MM.1S (cell line): ENCODE data around the gene BEAN1.

Source experiments
- DNase-seq: peaks from one replicate; pipeline ENCODE4 v3.0.0-alpha.2; 2015
- H2AFZ ChIP-seq: fragments of 300-600 bp; sonication (generic); 2 replicates; pipeline ENCODE4 v1.6.0; 2016; ENCODE audit warnings: antibody characterized with exemption, low read length
- H3F3A ChIP-seq: fragments of 300-600 bp; sonication (generic); 2 replicates; pipeline ENCODE4 v1.6.1; 2016; ENCODE audit warnings: mild to moderate bottlenecking, antibody characterized with exemption, low read length, moderate library complexity, mixed read lengths; ENCODE audit not compliant: insufficient read depth
- H3K27ac ChIP-seq: fragments of 300-600 bp; sonication (generic); 2 replicates; pipeline ENCODE4 v1.5.1; 2016; ENCODE audit warnings: mild to moderate bottlenecking, low read length
- H3K27me3 ChIP-seq: fragments of 300-600 bp; sonication (generic); replicated peaks from 2 replicates; pipeline ENCODE4 v1.6.0; 2016; ENCODE audit warnings: low read length; ENCODE audit not compliant: insufficient read depth
- H3K36me3 ChIP-seq: fragments of 300-600 bp; sonication (generic); replicated peaks from 2 replicates; pipeline ENCODE4 v1.6.1; 2016; ENCODE audit warnings: mild to moderate bottlenecking, low read length, mixed read lengths; ENCODE audit not compliant: insufficient read depth
- H3K4me1 ChIP-seq: fragments of 300-600 bp; sonication (generic); 2 replicates; pipeline ENCODE4 v1.6.1; 2016; ENCODE audit warnings: low read length, mixed read lengths
- H3K4me2 ChIP-seq: fragments of 300-600 bp; sonication (generic); 2 replicates; pipeline ENCODE4 v1.6.0; 2016; ENCODE audit warnings: low read depth, low read length
- H3K4me3 ChIP-seq: fragments of 300-600 bp; sonication (generic); 2 replicates; pipeline ENCODE4 v1.5.1; 2016; ENCODE audit warnings: low read length, mixed read lengths
- H3K79me2 ChIP-seq: fragments of 300-600 bp; sonication (generic); 2 replicates; pipeline ENCODE4 v1.6.1; 2016; ENCODE audit warnings: mixed run types, low read length, mixed read lengths
- H3K9ac ChIP-seq: fragments of 300-600 bp; sonication (generic); 2 replicates; pipeline ENCODE4 v1.6.1; 2016; ENCODE audit warnings: low read length, mixed read lengths
- H3K9me2 ChIP-seq: fragments of 300-600 bp; sonication (generic); replicated peaks from 2 replicates; pipeline ENCODE4 v1.6.1; 2016; ENCODE audit warnings: mild to moderate bottlenecking, low read length, mixed read lengths; ENCODE audit not compliant: insufficient read depth
- H3K9me3 ChIP-seq: fragments of 300-600 bp; sonication (generic); replicated peaks from 2 replicates; pipeline ENCODE4 v1.6.1; 2016; ENCODE audit warnings: mild to moderate bottlenecking, low read length, mixed read lengths; ENCODE audit not compliant: insufficient read depth
- H4K20me1 ChIP-seq: fragments of 300-600 bp; sonication (generic); 2 replicates; pipeline ENCODE4 v1.6.1; 2016; ENCODE audit warnings: mild to moderate bottlenecking, low read length, moderate library complexity, mixed read lengths; ENCODE audit not compliant: insufficient read depth
- CTCF ChIP-seq: fragments of 300-600 bp; sonication (generic); IDR thresholded peaks from 2 replicates; pipeline ENCODE4 v1.5.1; 2016; ENCODE audit warnings: antibody characterized with exemption, low read length, mixed read lengths
- EZH2 ChIP-seq: fragments of 300-600 bp; sonication (generic); optimal IDR thresholded peaks from 2 replicates; pipeline ENCODE3; 2017; ENCODE audit warnings: low read depth, mild to moderate bottlenecking, antibody characterized with exemption, low read length, mixed read lengths
- EZH2phosphoT487 ChIP-seq: fragments of 300-600 bp; sonication (generic); IDR thresholded peaks from 2 replicates; pipeline ENCODE4 v1.6.1; 2018; ENCODE audit warnings: antibody characterized with exemption, low read length

Gene BEAN1

GRCh38 chr16:66486773-66487579 is 59.9 kb downstream of the BEAN1 start:
- Histone ChIP-seq H3K27ac (no peak overlapping the region), H3K4me1 (peaks cover 20% of the 10 kb centered on the region)
- no peak for DNase-seq

GRCh38 chr16:66487580-66488275 is 60.6 kb downstream of the BEAN1 start:
- H4K20me1 ChIP-seq: no peaks in the 10 kb centered on the region
- H2AFZ ChIP-seq: no peak overlapping the region
- peaks cover 14% of the 10 kb centered on the region for H3K4me1 ChIP-seq
- H3K36me3 ChIP-seq: no peaks in the 10 kb centered on the region
- H3K9me2 ChIP-seq: no peaks in the 10 kb centered on the region
- no peaks in the 10 kb centered on the region for H3K79me2 ChIP-seq
- no peaks in the 10 kb centered on the region for H3K27me3 ChIP-seq
- H3K9me3 ChIP-seq: no peaks in the 10 kb centered on the region
- H3K4me3 ChIP-seq: no peak overlapping the region
- no peak overlapping the region for H3K9ac ChIP-seq
- no peak overlapping the region for H3K4me2 ChIP-seq
- no peak overlapping the region for H3K27ac ChIP-seq
- peaks cover 8% of the 10 kb centered on the region for H3F3A ChIP-seq
- no peak for DNase-seq
- TF ChIP-seq EZH2 (no peak), EZH2phosphoT487 (no peak), CTCF (no peak)

More at GRCh38 chr16:66486773-66487579, 59.9 kb downstream of the BEAN1 start:
- H3K4me2 ChIP-seq: no peak overlapping the region
- no peaks in the 10 kb centered on the region for H3K36me3 ChIP-seq
- no peak overlapping the region for H2AFZ ChIP-seq
- no peaks in the 10 kb centered on the region for H3K9me3 ChIP-seq
- no peak overlapping the region for H3K4me3 ChIP-seq
- no peak overlapping the region for H3K9ac ChIP-seq
- H3K79me2 ChIP-seq: no peaks in the 10 kb centered on the region
- no peaks in the 10 kb centered on the region for H3K9me2 ChIP-seq
- H3K27me3 ChIP-seq: no peaks in the 10 kb centered on the region
- peaks cover 12% of the 10 kb centered on the region for H3F3A ChIP-seq
- no peaks in the 10 kb centered on the region for H4K20me1 ChIP-seq
- no peak for TF ChIP-seq EZH2phosphoT487
- TF ChIP-seq CTCF: no peak
- TF ChIP-seq EZH2: no peak

- H3K4me3 ChIP-seq: no peak overlapping the region
- no peaks in the 10 kb centered on the region for H3K9me3 ChIP-seq
- no peaks in the 10 kb centered on the region for H4K20me1 ChIP-seq
- DNase-seq: no peak
- no peak overlapping the region for H3K9ac ChIP-seq
- H3K4me1 ChIP-seq: peaks cover 6% of the 10 kb centered on the region
- H3K79me2 ChIP-seq: no peaks in the 10 kb centered on the region
- H3K36me3 ChIP-seq: no peaks in the 10 kb centered on the region
- no peak for TF ChIP-seq EZH2
- no peak for TF ChIP-seq CTCF
- no peak for TF ChIP-seq EZH2phosphoT487
- H3K9me2 ChIP-seq: no peaks in the 10 kb centered on the region
- no peak overlapping the region for H2AFZ ChIP-seq
- H3K27ac ChIP-seq: no peak overlapping the region
- no peak overlapping the region for H3K4me2 ChIP-seq
- peaks cover under 1% of the 10 kb centered on the region; the same call in 1 of the 2 replicates for H3F3A ChIP-seq
- no peaks in the 10 kb centered on the region for H3K27me3 ChIP-seq
Observed at GRCh38 chr16:66488505-66488904, 61.4 kb downstream of the BEAN1 start.
